PC-9 (cell line): ENCODE data around the gene KCNE1. TPM values are rescaled to one million over a fixed set of nuclear protein-coding genes. Genes with fewer than 3 reads are reported as not detected.

ENCODE experiments used
- BruUV-seq: library from RNA; stranded (reverse); fragments of 400-500 nt; replicated peaks from 2 replicates; lab custom pipeline; 2021; lab: Mats Ljungman, UMichigan
- CTCF ChIA-PET: fragments of 300-600 bp; sonication (Branson Sonifier 250); formaldehyde crosslinking; loops from one replicate; lab custom pipeline; 2022; ENCODE audit warnings: antibody characterized with exemption; lab: Charles Lee
- POLR2A ChIA-PET: fragments of 300-600 bp; sonication (Branson Sonifier 250); formaldehyde crosslinking; loops from one replicate; lab custom pipeline; 2022; ENCODE audit warnings: antibody characterized with exemption; ENCODE audit not compliant: unreplicated experiment; lab: Charles Lee
- DNase-seq, 2 experiments: peaks; one replicate each; pipeline versions ENCODE4 v3.0.0 to v3.0.0-alpha.2; 2015 to 2022; ENCODE audit warnings: mixed read lengths in 1 of 2
- H2AFZ ChIP-seq: fragments of 200-600 bp; sonication (generic); 2 replicates; pipeline ENCODE4 v1.8.1; 2017; ENCODE audit warnings: antibody characterized with exemption
- H3F3A ChIP-seq: fragments of 200-600 bp; sonication (generic); 2 replicates; pipeline ENCODE4 v1.8.1; 2017; ENCODE audit warnings: antibody characterized with exemption, mild to moderate bottlenecking, low read depth; ENCODE audit not compliant: insufficient read depth
- H3K27ac ChIP-seq: fragments of 200-600 bp; sonication (generic); 2 replicates; pipeline ENCODE4 v1.6.1; 2016; ENCODE audit warnings: mixed run types
- H3K27me3 ChIP-seq: fragments of 200-600 bp; sonication (generic); 2 replicates; pipeline ENCODE4 v1.6.1; 2016; ENCODE audit warnings: low read depth, mixed run types; ENCODE audit not compliant: insufficient read depth
- H3K36me3 ChIP-seq: fragments of 200-600 bp; sonication (generic); 2 replicates; pipeline ENCODE4 v1.6.1; 2016; ENCODE audit warnings: low read depth, mixed run types
- H3K4me1 ChIP-seq: fragments of 200-600 bp; sonication (generic); replicated peaks from 2 replicates; pipeline ENCODE4 v1.6.1; 2016; ENCODE audit warnings: mixed run types; ENCODE audit not compliant: insufficient read depth
- H3K4me2 ChIP-seq: fragments of 200-600 bp; sonication (generic); 2 replicates; pipeline ENCODE4 v1.6.1; 2017; ENCODE audit warnings: mixed run types
- H3K4me3 ChIP-seq: fragments of 200-600 bp; sonication (generic); 2 replicates; pipeline ENCODE4 v1.6.1; 2016; ENCODE audit warnings: mixed run types
- H3K79me2 ChIP-seq: fragments of 200-600 bp; sonication (generic); 2 replicates; pipeline ENCODE4 v1.6.1; 2017; ENCODE audit warnings: low read depth, mixed run types
- H3K9me2 ChIP-seq: fragments of 200-600 bp; sonication (generic); 2 replicates; pipeline ENCODE4 v1.8.1; 2017; ENCODE audit warnings: mild to moderate bottlenecking; ENCODE audit not compliant: insufficient read depth
- H3K9me3 ChIP-seq: fragments of 200-600 bp; sonication (generic); 2 replicates; pipeline ENCODE4 v1.8.1; 2016; ENCODE audit warnings: low read depth; ENCODE audit not compliant: insufficient read depth
- H4K20me1 ChIP-seq: fragments of 200-600 bp; sonication (generic); 2 replicates; pipeline ENCODE4 v1.8.1; 2017; ENCODE audit not compliant: insufficient read depth
- CTCF ChIP-seq: fragments of 200-600 bp; sonication (generic); conservative IDR thresholded peaks from 2 replicates; pipeline ENCODE4 v1.6.1; 2017; ENCODE audit warnings: mixed run types, antibody characterized with exemption, mild to moderate bottlenecking, moderate library complexity
- EZH2 ChIP-seq: fragments of 200-600 bp; sonication (generic); IDR thresholded peaks from 2 replicates; pipeline ENCODE4 v1.8.0; 2017; ENCODE audit warnings: antibody characterized with exemption, low read depth
- intact Hi-C: fragments of 100-400 bp; cut with micrococcal nuclease; formaldehyde crosslinking; loops from one replicate; pipeline ENCODE4 v1.10.0; 2022; ENCODE audit not compliant: unreplicated experiment
- total RNA-seq: library from RNA; stranded (reverse); gene quantifications from 2 replicates; pipeline ENCODE4 v1.2.3, GENCODE V29; 2021

The KCNE1 gene
- total RNA-seq, 1 experiment from 2014 or later: 0.31 TPM

GRCh38 chr21:34520764-34521508 is 8.9 kb upstream of the KCNE1 start:
- Histone ChIP-seq H3K9me2 (no peaks in the 10 kb centered on the region), H3K9me3 (no peaks in the 10 kb centered on the region), H3K4me1 (peaks cover 10% of the 10 kb centered on the region; the same call in 1 of the 2 replicates), H2AFZ (no peak overlapping the region), H3K27ac (no peak overlapping the region), H4K20me1 (no peaks in the 10 kb centered on the region), H3K79me2 (peaks cover 10% of the 10 kb centered on the region), H3K36me3 (no peaks in the 10 kb centered on the region; the same call in 1 of the 2 replicates), H3F3A (no peaks in the 10 kb centered on the region), H3K4me3 (no peak overlapping the region), H3K4me2 (no peak overlapping the region), H3K27me3 (no peaks in the 10 kb centered on the region)
- TF ChIP-seq EZH2: no peak
- TF ChIP-seq CTCF: no peak
- POLR2A ChIA-PET: no interaction called here
- DNase-seq: no peak
- intact Hi-C loops: no loop called here
- CTCF ChIA-PET: no interaction called here
- no TSS peak for BruUV-seq

GRCh38 chr21:34520281-34520680 is 8.3 kb upstream of the KCNE1 start:
- no peak for DNase-seq
- H3K9me2 ChIP-seq: no peaks in the 10 kb centered on the region
- H3K4me1 ChIP-seq: peaks cover 4% of the 10 kb centered on the region; the same call in 1 of the 2 replicates
- no peaks in the 10 kb centered on the region for H4K20me1 ChIP-seq
- H3K36me3 ChIP-seq: no peaks in the 10 kb centered on the region; the same call in 1 of the 2 replicates
- H3K4me3 ChIP-seq: no peak overlapping the region
- intact Hi-C loops: no loop called here
- no TSS peak for BruUV-seq
- H3K4me2 ChIP-seq: no peak overlapping the region
- no peaks in the 10 kb centered on the region for H3K27me3 ChIP-seq
- ChIA-PET CTCF (no interaction called here), POLR2A (no interaction called here)
- no peaks in the 10 kb centered on the region for H3F3A ChIP-seq
- H3K27ac ChIP-seq: no peak overlapping the region
- peaks cover 4% of the 10 kb centered on the region; the same call in 1 of the 2 replicates for H3K79me2 ChIP-seq
- H3K9me3 ChIP-seq: no peaks in the 10 kb centered on the region
- H2AFZ ChIP-seq: no peak overlapping the region
- TF ChIP-seq CTCF (no peak), EZH2 (no peak)

- Histone ChIP-seq H2AFZ (no peak overlapping the region), H3K27me3 (no peaks in the 10 kb centered on the region), H3K27ac (no peak overlapping the region), H3K4me3 (no peak overlapping the region), H3K36me3 (no peaks in the 10 kb centered on the region; the same call in 1 of the 2 replicates), H3K9me2 (no peaks in the 10 kb centered on the region), H3F3A (no peaks in the 10 kb centered on the region), H4K20me1 (no peaks in the 10 kb centered on the region), H3K4me1 (no peaks in the 10 kb centered on the region), H3K9me3 (no peaks in the 10 kb centered on the region), H3K79me2 (no peaks in the 10 kb centered on the region), H3K4me2 (no peak overlapping the region)
- BruUV-seq: no TSS peak
- ChIA-PET POLR2A (no interaction called here), CTCF (no interaction called here)
- no peak for DNase-seq
- intact Hi-C loops: no loop called here
- TF ChIP-seq EZH2 (no peak), CTCF (no peak)
Measured at GRCh38 chr21:34519694-34520093, 7.7 kb upstream of the KCNE1 start.
